A549 (cell line): ENCODE results near the gene TMEM222.

Experiments
- EP300 ChIP-seq, 2 experiments: fragments of >200 bp; sonication (Bioruptor Twin); formaldehyde crosslinking; IDR thresholded peaks; 2 replicates in 1 of 2; 3 replicates in 1 of 2; pipeline ENCODE4 v1.6.1; 2016 to 2017
- HDAC2 ChIP-seq: fragments of 200-600 bp; sonication (generic); IDR thresholded peaks from 2 replicates; pipeline ENCODE4 v1.6.1; 2016
- KDM5A ChIP-seq: fragments of 200-600 bp; sonication (generic); IDR thresholded peaks from 2 replicates; pipeline ENCODE4 v1.6.1; 2016; ENCODE audit warnings: antibody characterized with exemption, mild to moderate bottlenecking
- PHF8 ChIP-seq: fragments of 200-600 bp; sonication (generic); IDR thresholded peaks from 2 replicates; pipeline ENCODE4 v1.6.1; 2016; ENCODE audit warnings: low read depth, mild to moderate bottlenecking, antibody characterized with exemption, moderate library complexity, borderline replicate concordance
- POLR2A ChIP-seq: IDR thresholded peaks from 2 replicates; pipeline ENCODE4 v1.6.1; 2012; ENCODE audit warnings: mild to moderate bottlenecking, low read length
- POLR2AphosphoS2 ChIP-seq: conservative IDR thresholded peaks from 2 replicates; pipeline ENCODE4 v1.6.1; 2012; ENCODE audit warnings: low read length, improper control_type of control experiment, inconsistent platforms
- SMC3 ChIP-seq: fragments of >200 bp; sonication (Bioruptor Twin); formaldehyde crosslinking; IDR thresholded peaks from 3 replicates; pipeline ENCODE4 v1.6.1; 2018; ENCODE audit warnings: inconsistent platforms
- TP53 ChIP-seq: fragments of 250-450 bp; sonication (Bioruptor Pico); IDR thresholded peaks from 2 replicates; pipeline ENCODE4 v1.5.0; 2021; ENCODE audit warnings: mild to moderate bottlenecking, moderate library complexity
- ZNF302 ChIP-seq: fragments of 250-450 bp; sonication (Bioruptor Pico); IDR thresholded peaks from 2 replicates; pipeline ENCODE4 v1.9.0; 2021; ENCODE audit warnings: inconsistent platforms, mild to moderate bottlenecking, moderate library complexity
- TF ChIP-seq, protein P1 (sequence below): fragments of >200 bp; sonication (Bioruptor Twin); formaldehyde crosslinking; IDR thresholded peaks from 3 replicates; pipeline ENCODE4 v1.5.1; 2016
- TF ChIP-seq, protein P2 (sequence below): fragments of 200-600 bp; sonication (generic); IDR thresholded peaks from 2 replicates; pipeline ENCODE4 v1.6.1; 2016; ENCODE audit warnings: antibody characterized with exemption, mild to moderate bottlenecking, moderate library complexity
- TF ChIP-seq, protein P3 (sequence below): fragments of 250-450 bp; sonication (Bioruptor Pico); IDR thresholded peaks from 2 replicates; pipeline ENCODE4 v1.5.0; 2021; ENCODE audit warnings: mild to moderate bottlenecking, moderate library complexity, borderline replicate concordance

DNA sequence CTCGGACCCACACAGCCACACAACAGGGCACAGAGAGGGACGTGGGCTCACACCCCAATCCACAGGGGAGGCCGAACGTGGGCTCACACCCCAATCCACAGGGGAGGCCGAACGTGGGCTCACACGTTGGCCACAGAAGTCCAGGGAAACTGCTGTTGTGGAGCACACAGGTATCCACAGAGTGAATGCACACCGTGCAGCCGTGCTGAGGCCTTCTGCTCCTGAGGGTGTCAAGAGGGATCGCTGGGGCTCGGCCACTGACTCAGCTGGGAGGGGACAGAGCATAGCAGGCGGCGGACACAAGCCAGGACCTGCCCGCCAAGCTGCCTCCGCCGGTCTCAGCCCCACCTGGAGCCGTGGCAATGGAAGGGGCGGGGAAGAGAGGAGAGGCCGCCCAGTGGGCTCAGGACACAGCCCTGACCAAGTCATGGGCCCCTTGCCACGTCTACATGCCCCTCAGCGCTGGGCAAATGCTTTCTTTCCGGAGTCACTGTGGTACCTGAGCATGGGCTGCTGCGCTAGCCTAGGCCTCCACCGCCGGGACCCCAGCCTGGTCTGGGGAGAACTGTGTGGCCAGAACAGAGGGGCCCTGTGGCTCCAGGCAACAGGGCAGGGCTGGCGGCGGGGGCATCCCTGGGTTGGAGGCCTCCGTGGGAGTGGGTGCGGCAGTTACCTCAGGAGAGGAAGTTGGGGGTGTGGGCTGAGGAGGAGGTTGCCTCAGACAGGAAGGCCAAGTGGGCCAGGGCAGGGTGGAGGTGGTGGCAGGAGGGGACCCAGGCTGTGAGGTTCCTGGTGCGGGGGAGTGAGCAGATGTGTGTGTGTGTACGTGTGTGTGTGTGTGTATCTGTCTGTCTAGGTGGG, 21.0 kb downstream of the TMEM222 start:
- TF ChIP-seq, protein P1, sequence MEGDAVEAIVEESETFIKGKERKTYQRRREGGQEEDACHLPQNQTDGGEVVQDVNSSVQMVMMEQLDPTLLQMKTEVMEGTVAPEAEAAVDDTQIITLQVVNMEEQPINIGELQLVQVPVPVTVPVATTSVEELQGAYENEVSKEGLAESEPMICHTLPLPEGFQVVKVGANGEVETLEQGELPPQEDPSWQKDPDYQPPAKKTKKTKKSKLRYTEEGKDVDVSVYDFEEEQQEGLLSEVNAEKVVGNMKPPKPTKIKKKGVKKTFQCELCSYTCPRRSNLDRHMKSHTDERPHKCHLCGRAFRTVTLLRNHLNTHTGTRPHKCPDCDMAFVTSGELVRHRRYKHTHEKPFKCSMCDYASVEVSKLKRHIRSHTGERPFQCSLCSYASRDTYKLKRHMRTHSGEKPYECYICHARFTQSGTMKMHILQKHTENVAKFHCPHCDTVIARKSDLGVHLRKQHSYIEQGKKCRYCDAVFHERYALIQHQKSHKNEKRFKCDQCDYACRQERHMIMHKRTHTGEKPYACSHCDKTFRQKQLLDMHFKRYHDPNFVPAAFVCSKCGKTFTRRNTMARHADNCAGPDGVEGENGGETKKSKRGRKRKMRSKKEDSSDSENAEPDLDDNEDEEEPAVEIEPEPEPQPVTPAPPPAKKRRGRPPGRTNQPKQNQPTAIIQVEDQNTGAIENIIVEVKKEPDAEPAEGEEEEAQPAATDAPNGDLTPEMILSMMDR: no peak
- no peak for TF ChIP-seq POLR2A
- no peak for TF ChIP-seq KDM5A
- no peak for TF ChIP-seq EP300 (IDR thresholded peaks at IDR 0.05)
- TF ChIP-seq ZNF302 (CRISPR knock-in tag): no peak
- TF ChIP-seq HDAC2: no peak
- no peak for TF ChIP-seq TP53
- TF ChIP-seq, protein P2, sequence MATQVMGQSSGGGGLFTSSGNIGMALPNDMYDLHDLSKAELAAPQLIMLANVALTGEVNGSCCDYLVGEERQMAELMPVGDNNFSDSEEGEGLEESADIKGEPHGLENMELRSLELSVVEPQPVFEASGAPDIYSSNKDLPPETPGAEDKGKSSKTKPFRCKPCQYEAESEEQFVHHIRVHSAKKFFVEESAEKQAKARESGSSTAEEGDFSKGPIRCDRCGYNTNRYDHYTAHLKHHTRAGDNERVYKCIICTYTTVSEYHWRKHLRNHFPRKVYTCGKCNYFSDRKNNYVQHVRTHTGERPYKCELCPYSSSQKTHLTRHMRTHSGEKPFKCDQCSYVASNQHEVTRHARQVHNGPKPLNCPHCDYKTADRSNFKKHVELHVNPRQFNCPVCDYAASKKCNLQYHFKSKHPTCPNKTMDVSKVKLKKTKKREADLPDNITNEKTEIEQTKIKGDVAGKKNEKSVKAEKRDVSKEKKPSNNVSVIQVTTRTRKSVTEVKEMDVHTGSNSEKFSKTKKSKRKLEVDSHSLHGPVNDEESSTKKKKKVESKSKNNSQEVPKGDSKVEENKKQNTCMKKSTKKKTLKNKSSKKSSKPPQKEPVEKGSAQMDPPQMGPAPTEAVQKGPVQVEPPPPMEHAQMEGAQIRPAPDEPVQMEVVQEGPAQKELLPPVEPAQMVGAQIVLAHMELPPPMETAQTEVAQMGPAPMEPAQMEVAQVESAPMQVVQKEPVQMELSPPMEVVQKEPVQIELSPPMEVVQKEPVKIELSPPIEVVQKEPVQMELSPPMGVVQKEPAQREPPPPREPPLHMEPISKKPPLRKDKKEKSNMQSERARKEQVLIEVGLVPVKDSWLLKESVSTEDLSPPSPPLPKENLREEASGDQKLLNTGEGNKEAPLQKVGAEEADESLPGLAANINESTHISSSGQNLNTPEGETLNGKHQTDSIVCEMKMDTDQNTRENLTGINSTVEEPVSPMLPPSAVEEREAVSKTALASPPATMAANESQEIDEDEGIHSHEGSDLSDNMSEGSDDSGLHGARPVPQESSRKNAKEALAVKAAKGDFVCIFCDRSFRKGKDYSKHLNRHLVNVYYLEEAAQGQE: no peak
- TF ChIP-seq PHF8: no peak
- no peak for TF ChIP-seq POLR2AphosphoS2
- TF ChIP-seq SMC3: no peak
- TF ChIP-seq, protein P3, sequence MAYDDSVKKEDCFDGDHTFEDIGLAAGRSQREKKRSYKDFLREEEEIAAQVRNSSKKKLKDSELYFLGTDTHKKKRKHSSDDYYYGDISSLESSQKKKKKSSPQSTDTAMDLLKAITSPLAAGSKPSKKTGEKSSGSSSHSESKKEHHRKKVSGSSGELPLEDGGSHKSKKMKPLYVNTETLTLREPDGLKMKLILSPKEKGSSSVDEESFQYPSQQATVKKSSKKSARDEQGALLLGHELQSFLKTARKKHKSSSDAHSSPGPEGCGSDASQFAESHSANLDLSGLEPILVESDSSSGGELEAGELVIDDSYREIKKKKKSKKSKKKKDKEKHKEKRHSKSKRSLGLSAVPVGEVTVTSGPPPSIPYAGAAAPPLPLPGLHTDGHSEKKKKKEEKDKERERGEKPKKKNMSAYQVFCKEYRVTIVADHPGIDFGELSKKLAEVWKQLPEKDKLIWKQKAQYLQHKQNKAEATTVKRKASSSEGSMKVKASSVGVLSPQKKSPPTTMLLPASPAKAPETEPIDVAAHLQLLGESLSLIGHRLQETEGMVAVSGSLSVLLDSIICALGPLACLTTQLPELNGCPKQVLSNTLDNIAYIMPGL (CRISPR knock-in tag): no peak
